Fibroblast of lung (primary cell): ENCODE measurements around the gene CYP2C18. TPM values are rescaled to one million over a fixed set of nuclear protein-coding genes. Genes with fewer than 3 reads are reported as not detected.
"Not testable (repeated sequence)": the region's sequence is repeated elsewhere in the genome, so short reads cannot be mapped to it uniquely, and the experiment has no call there.

Experiments
- DNase-seq, 2 donors: peaks; one replicate each; pipeline versions ENCODE4 v3.0.0 to v3.0.0-alpha.2; 2010; ENCODE audit warnings: low read depth in 2 of 2
- H2AFZ ChIP-seq: 2 replicates; pipeline ENCODE4 v1.5.1; 2012; ENCODE audit warnings: low read length, control low read depth, inconsistent platforms
- H3K27ac ChIP-seq: 2 replicates; pipeline ENCODE4 v1.5.1; 2011; ENCODE audit warnings: low read length, control low read depth; ENCODE audit not compliant: insufficient read depth
- H3K27me3 ChIP-seq: 2 replicates; pipeline ENCODE4 v1.5.1; 2011; ENCODE audit warnings: mild to moderate bottlenecking, low read length; ENCODE audit not compliant: control insufficient read depth, insufficient read depth
- H3K36me3 ChIP-seq: 2 replicates; pipeline ENCODE4 v1.5.1; 2011; ENCODE audit warnings: low read length; ENCODE audit not compliant: control insufficient read depth, insufficient read depth
- H3K4me1 ChIP-seq: 2 replicates; pipeline ENCODE4 v1.5.1; 2011; ENCODE audit warnings: low read length; ENCODE audit not compliant: control insufficient read depth, insufficient read depth; ENCODE audit errors: extremely low read depth
- H3K4me2 ChIP-seq: 2 replicates; pipeline ENCODE4 v1.5.1; 2011; ENCODE audit warnings: low read length, control low read depth; ENCODE audit not compliant: insufficient read depth; ENCODE audit errors: extremely low read depth
- H3K4me3 ChIP-seq, 4 experiments: fragments of 200-600 bp in 1 of 4; sonication (generic) in 1 of 4; replicated peaks in 1 of 4; 2 replicates each; pipeline ENCODE4 v1.5.1; 2011 to 2016; ENCODE audit warnings: low read length in 4 of 4, low read depth in 3 of 4, mild to moderate bottlenecking in 3 of 4, control low read depth in 2 of 4, inconsistent platforms in 1 of 4, mixed read lengths in 1 of 4; ENCODE audit not compliant: insufficient read depth in 1 of 4; ENCODE audit errors: control extremely low read depth in 1 of 4
- H3K79me2 ChIP-seq: 2 replicates; pipeline ENCODE4 v1.5.1; 2012; ENCODE audit warnings: mild to moderate bottlenecking, low read length, inconsistent platforms; ENCODE audit not compliant: control insufficient read depth, insufficient read depth
- H3K9ac ChIP-seq: 2 replicates; pipeline ENCODE4 v1.5.1; 2011; ENCODE audit warnings: mild to moderate bottlenecking, low read length, control low read depth; ENCODE audit not compliant: insufficient read depth
- H3K9me3 ChIP-seq: 2 replicates; pipeline ENCODE4 v1.5.1; 2012; ENCODE audit warnings: low read depth, low read length; ENCODE audit not compliant: control insufficient read depth, insufficient read depth
- H4K20me1 ChIP-seq: 2 replicates; pipeline ENCODE4 v1.5.1; 2011; ENCODE audit warnings: low read length; ENCODE audit not compliant: control insufficient read depth, insufficient read depth; ENCODE audit errors: extremely low read depth
- EZH2 ChIP-seq: IDR thresholded peaks from 2 replicates; pipeline ENCODE4 v1.5.1; 2012; ENCODE audit warnings: low read length, control low read depth, mild to moderate bottlenecking; ENCODE audit errors: missing control alignments
- polyA plus RNA-seq, 2 donors: library from polyadenylated mRNA; depleted of rRNA in 1 of 2; stranded (reverse) in 1 of 2; unstranded in 1 of 2; fragments of >200 nt; gene quantifications; 2 replicates each; pipeline ENCODE4 v1.2.1, GENCODE V29; 2011 to 2012; ENCODE audit warnings: missing spikeins in 1 of 2
- total RNA-seq: library from RNA; depleted of rRNA; stranded (reverse); fragments of >200 nt; gene quantifications from 2 replicates; pipeline ENCODE4 v1.2.1, GENCODE V29; 2014
- TF ChIP-seq, protein P1 (sequence below), 2 donors: IDR thresholded peaks in 1 of 2; conservative IDR thresholded peaks in 1 of 2; 1 replicate in 1 of 2; 2 replicates in 1 of 2; pipeline ENCODE4 v1.5.1; 2011 to 2012; ENCODE audit warnings: low read length in 2 of 2, control low read depth in 1 of 2, inconsistent platforms in 1 of 2, low read depth in 1 of 2, mild to moderate bottlenecking in 1 of 2

Gene CYP2C18
- total and polyA plus RNA-seq, 2 donors (not counting 1 experiment from before 2014, with no cell fraction given): 0.02 TPM; not detected in 1

DNA sequence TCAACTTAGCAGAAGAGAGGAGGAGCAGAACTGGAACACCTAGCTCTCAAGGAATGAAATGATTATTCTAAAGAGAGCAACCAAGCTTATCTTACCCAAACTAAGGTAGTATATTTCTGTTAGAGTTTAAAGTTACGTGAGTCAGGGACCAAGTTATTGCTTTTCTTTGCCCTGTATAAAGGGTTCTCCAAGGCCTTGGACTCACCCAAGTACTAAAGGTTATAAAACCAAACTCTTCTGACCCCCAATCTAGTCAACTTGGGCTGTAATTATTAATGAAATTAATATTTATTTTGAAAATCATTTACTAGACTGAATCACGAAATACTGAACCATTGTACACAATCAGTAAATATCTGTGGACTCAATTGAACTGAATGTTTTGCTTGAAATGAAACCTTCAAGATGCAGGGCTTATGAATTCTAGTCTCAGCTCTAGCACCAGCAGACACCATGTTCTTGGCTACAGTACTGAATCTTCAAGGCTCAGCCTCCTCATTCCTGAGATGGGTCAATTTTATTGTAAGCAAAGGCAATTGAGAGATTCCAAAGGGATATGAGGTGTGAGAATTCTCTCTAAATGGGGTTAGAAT is 77.2 kb downstream of the CYP2C18 start:
- Histone ChIP-seq H2AFZ (no peak overlapping the region), H3K79me2 (no peaks in the 10 kb centered on the region), H3K27ac (no peak overlapping the region), H3K4me2 (no peak overlapping the region), H3K27me3 (no peaks in the 10 kb centered on the region), H3K36me3 (no peaks in the 10 kb centered on the region), H3K9me3 (no peaks in the 10 kb centered on the region), H3K4me3 (no peak overlapping the region), H3K4me1 (no peaks in the 10 kb centered on the region), H3K9ac (no peak overlapping the region), H4K20me1 (no peaks in the 10 kb centered on the region)
- no peak for DNase-seq
- no peak for TF ChIP-seq EZH2
- TF ChIP-seq, protein P1, sequence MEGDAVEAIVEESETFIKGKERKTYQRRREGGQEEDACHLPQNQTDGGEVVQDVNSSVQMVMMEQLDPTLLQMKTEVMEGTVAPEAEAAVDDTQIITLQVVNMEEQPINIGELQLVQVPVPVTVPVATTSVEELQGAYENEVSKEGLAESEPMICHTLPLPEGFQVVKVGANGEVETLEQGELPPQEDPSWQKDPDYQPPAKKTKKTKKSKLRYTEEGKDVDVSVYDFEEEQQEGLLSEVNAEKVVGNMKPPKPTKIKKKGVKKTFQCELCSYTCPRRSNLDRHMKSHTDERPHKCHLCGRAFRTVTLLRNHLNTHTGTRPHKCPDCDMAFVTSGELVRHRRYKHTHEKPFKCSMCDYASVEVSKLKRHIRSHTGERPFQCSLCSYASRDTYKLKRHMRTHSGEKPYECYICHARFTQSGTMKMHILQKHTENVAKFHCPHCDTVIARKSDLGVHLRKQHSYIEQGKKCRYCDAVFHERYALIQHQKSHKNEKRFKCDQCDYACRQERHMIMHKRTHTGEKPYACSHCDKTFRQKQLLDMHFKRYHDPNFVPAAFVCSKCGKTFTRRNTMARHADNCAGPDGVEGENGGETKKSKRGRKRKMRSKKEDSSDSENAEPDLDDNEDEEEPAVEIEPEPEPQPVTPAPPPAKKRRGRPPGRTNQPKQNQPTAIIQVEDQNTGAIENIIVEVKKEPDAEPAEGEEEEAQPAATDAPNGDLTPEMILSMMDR (conservative IDR thresholded peaks at IDR 0.05 in 1 of 2, IDR thresholded peaks at IDR 0.05 in 1 of 2; ENCODE audit: low read depth in 1 of 2, low read length in 2 of 2): no peak

DNA sequence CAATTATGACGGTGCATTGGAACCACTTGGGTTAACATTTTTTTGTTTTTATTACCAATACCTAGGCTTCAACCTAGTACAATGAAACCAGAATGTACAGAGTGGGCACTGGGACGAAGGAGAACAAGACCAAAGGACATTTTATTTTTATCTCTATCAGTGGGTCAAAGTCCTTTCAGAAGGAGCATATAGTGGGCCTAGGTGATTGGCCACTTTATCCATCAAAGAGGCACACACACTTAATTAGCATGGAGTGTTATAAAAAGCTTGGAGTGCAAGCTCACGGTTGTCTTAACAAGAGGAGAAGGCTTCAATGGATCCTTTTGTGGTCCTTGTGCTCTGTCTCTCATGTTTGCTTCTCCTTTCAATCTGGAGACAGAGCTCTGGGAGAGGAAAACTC is 78.9 kb downstream of the CYP2C18 start, which contains the start of gene CYP2C19:
Gene CYP2C19, plus strand, starts transcription at position 289 of the 400 bp plus-strand sequence. Its CDS starts 25 bp downstream, at position 314.
- Histone ChIP-seq H3K4me1 (no peaks in the 10 kb centered on the region), H3K4me2 (no peak within 1 kb of the TSS), H3K36me3 (no peaks in the 10 kb centered on the region), H3K27ac (no peak within 1 kb of the TSS), H3K79me2 (no peaks in the 10 kb centered on the region), H3K4me3 (no peak within 1 kb of the TSS), H3K27me3 (no peaks in the 10 kb centered on the region), H3K9me3 (no peaks in the 10 kb centered on the region), H4K20me1 (no peaks in the 10 kb centered on the region), H2AFZ (no peak within 1 kb of the TSS), H3K9ac (no peak within 1 kb of the TSS)
- TF ChIP-seq EZH2: no peak
- TF ChIP-seq, protein P1 (conservative IDR thresholded peaks at IDR 0.05 in 1 of 2, IDR thresholded peaks at IDR 0.05 in 1 of 2; ENCODE audit: low read depth in 1 of 2, low read length in 2 of 2): no peak
- no peak for DNase-seq

DNA sequence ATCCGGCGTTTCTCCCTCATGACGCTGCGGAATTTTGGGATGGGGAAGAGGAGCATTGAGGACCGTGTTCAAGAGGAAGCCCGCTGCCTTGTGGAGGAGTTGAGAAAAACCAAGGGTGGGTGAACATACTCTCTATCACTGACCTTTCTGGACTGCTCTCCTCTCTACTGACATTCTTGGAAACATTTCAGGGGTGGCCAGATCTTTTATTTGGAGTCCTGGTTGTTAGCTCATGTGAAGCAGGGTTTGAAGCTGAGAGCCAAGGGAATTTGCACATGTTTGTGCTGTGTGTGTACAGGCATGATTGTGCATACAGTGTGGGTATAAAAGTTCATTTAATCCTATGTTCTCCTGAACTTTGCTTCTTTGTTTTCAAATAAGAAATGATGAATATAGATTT is 91.9 kb downstream of the CYP2C18 start:
- not testable (repeated sequence) for H3K9ac ChIP-seq, H3K4me3 ChIP-seq, H3K4me1 ChIP-seq, DNase-seq, H2AFZ ChIP-seq, H4K20me1 ChIP-seq, H3K4me2 ChIP-seq, H3K9me3 ChIP-seq, H3K79me2 ChIP-seq, H3K27me3 ChIP-seq, H3K27ac ChIP-seq, H3K36me3 ChIP-seq
